ENCODE results near the gene HSD3B1.

The HSD3B1 gene

DNA sequence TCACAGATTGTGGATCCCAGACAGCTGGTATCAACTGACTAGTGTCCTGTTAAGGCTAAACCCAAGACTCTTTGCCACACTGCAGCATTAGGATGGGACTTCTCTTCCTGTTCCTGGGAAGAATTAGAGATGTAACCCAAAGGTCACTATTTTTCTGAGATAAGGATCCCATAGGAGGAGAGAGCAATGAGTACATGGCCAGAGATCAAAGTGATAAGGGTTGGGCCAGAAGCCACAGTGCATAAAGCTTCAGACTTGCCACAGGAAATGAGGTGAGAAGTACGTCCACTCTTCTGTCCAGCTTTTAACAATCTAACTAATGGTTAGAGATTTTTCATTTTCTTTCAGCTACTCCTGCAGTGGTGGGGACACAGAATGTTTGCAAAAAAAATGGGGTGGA is at the start of gene HSD3B1:
HSD3B1 (plus strand) TSS at position 270 of the 400 bp plus-strand sequence. CDS start 267 bp downstream, outside the sequence.
- H3K4me3 ChIP-seq (ENCODE audit: low read length): no peak within 1 kb of the TSS
- no peaks in the 10 kb centered on the region for H3K27me3 ChIP-seq (ENCODE audit: insufficient read depth, low read length)
- H3K36me3 ChIP-seq (ENCODE audit: insufficient read depth, low read depth, low read length): no peaks in the 10 kb centered on the region
- no peaks in the 10 kb centered on the region for H3K9me3 ChIP-seq (ENCODE audit: insufficient read depth, low read depth, low read length)
- no peaks in the 10 kb centered on the region for H3K4me1 ChIP-seq (ENCODE audit: insufficient read depth, low read length)
- no peak within 1 kb of the TSS for H3K9ac ChIP-seq (ENCODE audit: low read depth, low read length)
- no peak within 1 kb of the TSS for H3K27ac ChIP-seq (ENCODE audit: low read length)

DNA sequence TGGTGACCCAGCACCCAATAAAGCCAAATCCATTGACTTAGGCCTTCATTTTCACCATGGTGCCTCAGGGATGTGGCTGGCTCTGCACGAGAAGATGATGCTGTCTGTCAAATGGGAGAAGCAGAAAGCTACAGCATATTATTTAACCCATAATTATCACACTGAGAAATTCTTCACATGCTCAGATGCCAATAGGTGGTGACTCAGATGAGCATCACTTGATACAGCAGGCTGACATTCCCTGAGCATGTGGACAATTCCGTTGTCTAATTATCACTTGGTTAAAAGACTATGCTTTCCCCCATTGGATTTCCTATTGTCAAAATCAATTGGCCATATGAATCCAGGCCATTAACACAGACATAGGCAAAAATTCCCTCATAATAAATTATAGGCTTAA is 44.0 kb upstream of the HSD3B1 start:
- Histone ChIP-seq H3K36me3 (ENCODE audit: insufficient read depth, low read depth, low read length) (no peaks in the 10 kb centered on the region), H3K9me3 (ENCODE audit: insufficient read depth, low read depth, low read length) (no peaks in the 10 kb centered on the region), H3K4me3 (ENCODE audit: low read length) (no peak overlapping the region), H3K4me1 (ENCODE audit: insufficient read depth, low read length) (no peaks in the 10 kb centered on the region), H3K9ac (ENCODE audit: low read depth, low read length) (no peak overlapping the region), H3K27me3 (ENCODE audit: insufficient read depth, low read length) (no peaks in the 10 kb centered on the region), H3K27ac (ENCODE audit: low read length) (no peak overlapping the region)

DNA sequence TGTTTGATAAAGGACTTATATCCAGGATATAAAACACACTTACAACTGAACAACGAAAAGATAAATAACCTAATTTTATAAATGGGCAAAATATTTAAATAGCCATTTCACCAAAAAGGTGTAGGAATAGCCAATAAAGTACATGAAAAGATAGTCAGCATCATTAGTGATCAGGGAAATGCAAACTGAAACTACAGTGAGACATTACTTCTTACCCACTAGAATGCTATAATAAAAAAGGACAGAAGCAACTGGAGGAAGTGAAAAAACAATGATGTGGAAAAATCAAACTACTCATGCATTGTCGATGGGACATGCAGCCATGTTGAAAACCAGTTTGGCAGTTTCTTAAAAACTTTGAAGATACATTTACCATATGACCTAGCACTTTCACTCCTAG is 43.4 kb upstream of the HSD3B1 start:
- Histone ChIP-seq H3K27ac (ENCODE audit: low read length) (no peak overlapping the region), H3K4me3 (ENCODE audit: low read length) (no peak overlapping the region), H3K27me3 (ENCODE audit: insufficient read depth, low read length) (no peaks in the 10 kb centered on the region), H3K4me1 (ENCODE audit: insufficient read depth, low read length) (no peaks in the 10 kb centered on the region), H3K36me3 (ENCODE audit: insufficient read depth, low read depth, low read length) (no peaks in the 10 kb centered on the region), H3K9ac (ENCODE audit: low read depth, low read length) (no peak overlapping the region), H3K9me3 (ENCODE audit: insufficient read depth, low read depth, low read length) (no peaks in the 10 kb centered on the region)

DNA sequence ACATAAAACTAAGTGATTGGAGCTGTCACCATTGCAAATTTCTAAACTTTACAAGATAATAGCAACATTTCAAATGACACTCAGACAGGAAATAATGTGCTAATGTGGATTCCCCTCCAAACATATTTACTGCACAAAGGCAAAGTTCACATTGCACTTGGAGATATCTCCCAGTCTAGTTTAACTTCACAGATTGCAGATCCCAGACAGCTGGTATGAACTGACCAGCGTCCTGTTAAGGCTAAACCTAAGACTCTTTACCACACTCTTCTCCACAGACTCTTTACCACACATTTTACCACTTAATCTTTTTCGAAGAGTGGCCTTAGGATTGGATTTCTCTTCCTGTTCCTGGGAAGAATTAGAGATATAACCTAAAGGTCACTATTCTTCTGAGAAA is 40.6 kb upstream of the HSD3B1 start:
- Histone ChIP-seq H3K4me1 (ENCODE audit: insufficient read depth, low read length) (no peaks in the 10 kb centered on the region), H3K27ac (ENCODE audit: low read length) (no peak overlapping the region), H3K9me3 (ENCODE audit: insufficient read depth, low read depth, low read length) (no peaks in the 10 kb centered on the region), H3K27me3 (ENCODE audit: insufficient read depth, low read length) (no peaks in the 10 kb centered on the region), H3K4me3 (ENCODE audit: low read length) (no peak overlapping the region), H3K36me3 (ENCODE audit: insufficient read depth, low read depth, low read length) (no peaks in the 10 kb centered on the region), H3K9ac (ENCODE audit: low read depth, low read length) (no peak overlapping the region)

DNA sequence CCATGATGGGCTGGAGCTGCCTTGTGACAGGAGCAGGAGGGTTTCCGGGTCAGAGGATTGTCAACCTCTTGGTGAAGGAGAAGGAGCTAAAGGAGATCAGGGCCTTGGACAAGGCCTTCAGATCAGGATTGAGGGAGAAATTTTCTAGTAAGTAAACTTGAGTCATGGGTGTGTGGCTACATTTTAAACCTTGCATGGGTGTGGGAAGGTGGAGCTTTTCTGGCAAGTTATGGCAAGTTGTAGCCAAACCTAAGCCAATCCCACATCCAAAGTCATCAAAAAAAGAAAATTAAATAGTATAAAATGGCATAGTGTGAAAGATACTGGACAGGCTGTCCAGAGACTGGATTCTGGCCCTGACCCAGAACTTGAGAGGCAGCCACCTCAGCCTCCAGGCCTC is 39.8 kb upstream of the HSD3B1 start:
- Histone ChIP-seq H3K27ac (ENCODE audit: low read length) (no peak overlapping the region), H3K36me3 (ENCODE audit: insufficient read depth, low read depth, low read length) (no peaks in the 10 kb centered on the region), H3K4me1 (ENCODE audit: insufficient read depth, low read length) (no peaks in the 10 kb centered on the region), H3K9me3 (ENCODE audit: insufficient read depth, low read depth, low read length) (no peaks in the 10 kb centered on the region), H3K9ac (ENCODE audit: low read depth, low read length) (no peak overlapping the region), H3K27me3 (ENCODE audit: insufficient read depth, low read length) (no peaks in the 10 kb centered on the region), H3K4me3 (ENCODE audit: low read length) (no peak overlapping the region)

DNA sequence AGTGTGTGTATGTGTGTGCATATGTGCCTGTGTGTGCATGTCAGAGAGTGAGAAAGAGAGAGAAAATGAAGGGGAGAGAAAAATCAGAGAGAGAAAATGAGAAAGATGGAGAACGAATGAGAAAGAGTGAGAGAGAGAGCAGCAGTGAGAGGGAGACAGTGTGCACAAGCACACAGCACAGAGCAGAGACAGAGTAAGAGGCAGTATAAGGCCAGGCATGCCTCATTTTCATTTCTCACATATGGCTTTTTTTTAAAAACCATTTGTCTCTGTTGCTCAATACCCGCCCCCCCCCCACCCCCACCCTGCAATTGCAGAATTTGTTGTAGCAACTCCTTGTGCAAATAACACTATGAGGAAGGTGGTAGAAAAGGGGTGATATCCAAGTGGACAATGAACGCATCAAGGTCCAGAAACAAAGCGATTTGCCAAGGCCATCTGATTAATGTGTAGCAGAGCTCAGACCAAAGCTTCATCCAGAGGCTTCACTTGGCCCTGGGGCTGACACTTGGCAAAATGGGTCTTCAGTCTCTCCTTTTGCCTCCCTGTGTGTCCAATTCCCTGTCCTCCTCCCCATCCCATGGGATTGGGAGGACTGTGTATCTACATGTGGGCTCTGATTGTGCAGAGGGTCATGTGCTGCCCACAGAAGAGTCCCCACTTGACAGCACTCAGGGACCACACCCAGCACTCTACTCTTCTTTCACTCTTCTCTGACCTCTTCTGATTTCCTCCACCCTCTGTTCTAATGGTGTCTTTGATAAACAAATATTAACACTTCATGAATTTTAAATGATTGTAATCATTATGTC is 38.9 kb upstream of the HSD3B1 start:
- Histone ChIP-seq H3K4me1 (ENCODE audit: insufficient read depth, low read length) (no peaks in the 10 kb centered on the region), H3K27me3 (ENCODE audit: insufficient read depth, low read length) (no peaks in the 10 kb centered on the region), H3K27ac (ENCODE audit: low read length) (no peak overlapping the region), H3K36me3 (ENCODE audit: insufficient read depth, low read depth, low read length) (no peaks in the 10 kb centered on the region), H3K9ac (ENCODE audit: low read depth, low read length) (no peak overlapping the region), H3K4me3 (ENCODE audit: low read length) (no peak overlapping the region), H3K9me3 (ENCODE audit: insufficient read depth, low read depth, low read length) (no peaks in the 10 kb centered on the region)

DNA sequence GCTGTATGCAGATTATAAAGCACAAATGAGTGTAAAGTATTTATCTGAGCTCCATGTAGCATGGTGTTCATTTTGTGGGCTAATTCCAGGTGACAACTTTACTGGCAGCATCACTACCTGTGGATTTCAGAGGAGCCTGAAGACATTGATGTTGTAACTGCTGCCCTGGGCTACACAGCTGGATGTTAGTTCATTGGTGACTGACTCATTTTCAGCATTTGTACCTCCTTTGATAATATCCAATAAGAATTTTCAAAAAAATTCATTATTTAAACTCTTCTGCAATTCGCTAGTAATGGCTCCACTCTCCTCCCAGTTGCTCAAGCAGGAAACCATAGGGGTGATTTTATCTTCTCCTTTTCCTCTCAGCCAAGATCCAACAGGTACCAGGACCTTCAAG is 37.3 kb upstream of the HSD3B1 start:
- H3K27ac ChIP-seq (ENCODE audit: low read length): no peak overlapping the region
- H3K27me3 ChIP-seq (ENCODE audit: insufficient read depth, low read length): no peaks in the 10 kb centered on the region
- no peak overlapping the region for H3K4me3 ChIP-seq (ENCODE audit: low read length)
- no peaks in the 10 kb centered on the region for H3K4me1 ChIP-seq (ENCODE audit: insufficient read depth, low read length)
- no peaks in the 10 kb centered on the region for H3K9me3 ChIP-seq (ENCODE audit: insufficient read depth, low read depth, low read length)
- no peaks in the 10 kb centered on the region for H3K36me3 ChIP-seq (ENCODE audit: insufficient read depth, low read depth, low read length)
- H3K9ac ChIP-seq (ENCODE audit: low read depth, low read length): no peak overlapping the region

DNA sequence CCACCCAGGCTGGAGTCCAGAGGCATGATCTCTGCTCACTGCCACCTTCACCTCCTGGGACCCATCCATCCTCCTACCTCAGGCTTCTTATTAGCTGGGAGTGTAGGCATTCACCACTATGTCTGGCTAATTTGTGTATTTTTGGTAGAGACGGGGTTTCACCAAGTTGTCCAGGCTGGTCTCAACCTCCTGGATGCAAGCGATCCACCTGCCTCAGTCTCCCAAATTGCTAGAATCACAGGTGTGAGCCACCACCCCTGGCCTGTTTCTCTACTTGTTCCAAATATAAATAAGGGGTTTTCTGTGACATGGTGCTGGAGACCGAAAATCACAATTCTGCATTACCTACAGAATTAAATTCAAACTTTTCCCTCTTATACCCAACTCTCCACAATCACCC is 36.6 kb upstream of the HSD3B1 start:
- Histone ChIP-seq H3K36me3 (ENCODE audit: insufficient read depth, low read depth, low read length) (no peaks in the 10 kb centered on the region), H3K4me1 (ENCODE audit: insufficient read depth, low read length) (no peaks in the 10 kb centered on the region), H3K9me3 (ENCODE audit: insufficient read depth, low read depth, low read length) (no peaks in the 10 kb centered on the region), H3K4me3 (ENCODE audit: low read length) (no peak overlapping the region), H3K27ac (ENCODE audit: low read length) (no peak overlapping the region), H3K27me3 (ENCODE audit: insufficient read depth, low read length) (no peaks in the 10 kb centered on the region), H3K9ac (ENCODE audit: low read depth, low read length) (no peak overlapping the region)

DNA sequence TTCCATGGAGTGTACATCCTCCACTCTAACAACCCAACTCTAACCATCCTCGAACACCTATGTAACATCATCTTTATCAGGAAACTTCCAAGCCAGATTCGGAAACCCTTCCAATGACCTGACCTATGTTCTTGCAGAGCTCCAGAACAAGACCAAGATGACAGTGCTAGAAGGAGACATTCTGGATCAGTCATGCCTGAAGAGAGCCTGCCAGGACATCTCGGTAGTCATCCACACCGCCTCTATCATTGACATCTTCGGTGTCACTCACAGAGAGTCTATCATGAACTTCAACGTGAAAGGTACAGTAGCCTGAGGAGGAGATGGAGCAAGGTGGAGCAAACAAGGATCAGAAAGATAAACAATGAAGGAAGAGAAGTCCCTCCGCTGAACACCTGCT is 36.1 kb upstream of the HSD3B1 start:
- Histone ChIP-seq H3K9ac (ENCODE audit: low read depth, low read length) (no peak overlapping the region), H3K4me1 (ENCODE audit: insufficient read depth, low read length) (no peaks in the 10 kb centered on the region), H3K4me3 (ENCODE audit: low read length) (no peak overlapping the region), H3K27ac (ENCODE audit: low read length) (no peak overlapping the region), H3K9me3 (ENCODE audit: insufficient read depth, low read depth, low read length) (no peaks in the 10 kb centered on the region), H3K27me3 (ENCODE audit: insufficient read depth, low read length) (no peaks in the 10 kb centered on the region), H3K36me3 (ENCODE audit: insufficient read depth, low read depth, low read length) (no peaks in the 10 kb centered on the region)

DNA sequence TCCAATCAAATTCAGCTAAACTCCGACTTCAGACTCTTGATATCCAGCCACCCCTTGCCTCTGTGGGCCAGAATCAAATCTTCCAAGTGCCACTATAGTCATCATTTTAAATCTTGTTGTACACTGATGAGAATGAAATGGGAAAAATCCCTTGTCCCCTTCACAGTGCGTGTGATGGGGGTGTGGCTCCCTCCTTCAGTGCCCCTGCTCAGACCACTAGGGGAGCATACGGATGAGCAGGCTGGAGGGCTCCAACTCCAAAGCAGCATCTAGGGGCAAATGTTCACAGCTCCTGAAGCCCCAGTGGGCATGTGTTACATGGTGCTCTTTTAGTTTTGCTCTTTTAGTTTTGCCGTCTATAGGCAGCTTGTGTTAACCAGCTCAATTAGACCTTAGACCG is 35.4 kb upstream of the HSD3B1 start:
- H3K9ac ChIP-seq (ENCODE audit: low read depth, low read length): no peak overlapping the region
- H3K27ac ChIP-seq (ENCODE audit: low read length): no peak overlapping the region
- H3K27me3 ChIP-seq (ENCODE audit: insufficient read depth, low read length): no peaks in the 10 kb centered on the region
- H3K4me3 ChIP-seq (ENCODE audit: low read length): no peak overlapping the region
- H3K4me1 ChIP-seq (ENCODE audit: insufficient read depth, low read length): no peaks in the 10 kb centered on the region
- no peaks in the 10 kb centered on the region for H3K36me3 ChIP-seq (ENCODE audit: insufficient read depth, low read depth, low read length)
- no peaks in the 10 kb centered on the region for H3K9me3 ChIP-seq (ENCODE audit: insufficient read depth, low read depth, low read length)

DNA sequence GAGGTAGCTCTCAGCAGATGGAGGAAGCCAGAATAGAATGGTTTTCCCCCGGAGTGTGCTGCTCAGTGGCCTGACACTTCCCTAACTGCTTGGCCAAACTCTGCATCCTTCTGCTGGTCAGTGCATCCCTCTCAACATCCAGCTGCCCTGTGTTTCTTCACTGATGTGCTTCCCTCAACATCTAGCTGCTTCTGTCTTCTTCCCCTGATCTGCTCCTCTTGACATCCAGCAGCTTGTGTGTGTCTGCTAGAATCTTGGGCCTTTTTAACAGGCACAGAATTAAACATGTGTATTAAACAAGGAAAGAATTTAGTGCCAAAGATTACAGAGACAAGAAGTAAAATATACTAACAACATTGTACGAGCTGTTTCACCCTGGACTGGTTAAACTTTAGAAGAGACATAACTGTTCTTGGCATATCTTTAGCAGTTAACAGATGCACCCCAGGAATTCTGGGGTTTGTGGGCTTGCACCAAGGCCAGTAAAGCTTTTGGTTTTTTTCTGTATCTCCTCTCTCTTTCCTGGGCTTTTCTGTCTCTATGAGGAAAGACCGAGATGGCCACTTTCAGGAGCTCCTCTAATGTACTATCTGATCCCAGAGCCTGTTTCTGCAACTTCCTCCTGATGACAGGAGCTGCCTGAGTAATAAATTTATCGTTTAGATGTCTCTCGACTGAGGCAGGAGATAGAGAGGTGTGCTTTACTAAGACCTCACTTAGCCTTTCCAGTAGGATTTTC is 34.8 kb upstream of the HSD3B1 start:
- H3K4me3 ChIP-seq (ENCODE audit: low read length): no peak overlapping the region
- no peak overlapping the region for H3K27ac ChIP-seq (ENCODE audit: low read length)
- no peaks in the 10 kb centered on the region for H3K36me3 ChIP-seq (ENCODE audit: insufficient read depth, low read depth, low read length)
- H3K9me3 ChIP-seq (ENCODE audit: insufficient read depth, low read depth, low read length): no peaks in the 10 kb centered on the region
- H3K27me3 ChIP-seq (ENCODE audit: insufficient read depth, low read length): no peaks in the 10 kb centered on the region
- no peaks in the 10 kb centered on the region for H3K4me1 ChIP-seq (ENCODE audit: insufficient read depth, low read length)
- no peak overlapping the region for H3K9ac ChIP-seq (ENCODE audit: low read depth, low read length)

DNA sequence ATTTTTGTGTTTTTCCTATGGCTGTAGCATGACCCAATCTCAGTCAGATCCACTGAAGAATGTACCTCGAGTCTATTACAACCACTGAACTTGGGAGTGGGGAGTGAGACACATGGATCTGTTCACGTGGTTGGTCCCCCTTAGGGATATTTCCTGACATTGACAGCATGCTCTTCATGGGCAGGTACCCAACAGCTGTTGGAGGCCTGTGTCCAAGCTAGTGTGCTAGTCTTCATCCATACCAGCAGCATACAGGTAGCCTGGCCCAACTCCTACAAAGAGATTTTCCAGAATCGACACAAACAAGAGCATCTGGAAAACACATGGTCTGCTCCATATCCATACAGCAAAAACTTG is 34.2 kb upstream of the HSD3B1 start:
- Histone ChIP-seq H3K36me3 (ENCODE audit: insufficient read depth, low read depth, low read length) (no peaks in the 10 kb centered on the region), H3K9me3 (ENCODE audit: insufficient read depth, low read depth, low read length) (no peaks in the 10 kb centered on the region), H3K27me3 (ENCODE audit: insufficient read depth, low read length) (no peaks in the 10 kb centered on the region), H3K27ac (ENCODE audit: low read length) (no peak overlapping the region), H3K4me1 (ENCODE audit: insufficient read depth, low read length) (no peaks in the 10 kb centered on the region), H3K4me3 (ENCODE audit: low read length) (no peak overlapping the region), H3K9ac (ENCODE audit: low read depth, low read length) (no peak overlapping the region)

Data from iPS-20b (cell line).